HT1080 (cell line): ENCODE measurements around the gene TMEM183A. TPM values are rescaled to one million over a fixed set of nuclear protein-coding genes. Genes with fewer than 3 reads are reported as not detected.
"Not testable (repeated sequence)": the region's sequence is repeated elsewhere in the genome, so short reads cannot be mapped to it uniquely, and the experiment has no call there.

ENCODE experiments used
- DNase-seq: peaks from one replicate; pipeline ENCODE4 v3.0.0-alpha.2; 2015; ENCODE audit warnings: low read depth
- total RNA-seq: library from RNA; depleted of rRNA; stranded (reverse); fragments of >200 nt; shearing (Covaris generic); gene quantifications from 2 replicates; pipeline ENCODE4 v1.2.3, GENCODE V29; 2014

The TMEM183A gene
- total RNA-seq, 1 experiment from 2014 or later, result 75.3 TPM

DNA sequence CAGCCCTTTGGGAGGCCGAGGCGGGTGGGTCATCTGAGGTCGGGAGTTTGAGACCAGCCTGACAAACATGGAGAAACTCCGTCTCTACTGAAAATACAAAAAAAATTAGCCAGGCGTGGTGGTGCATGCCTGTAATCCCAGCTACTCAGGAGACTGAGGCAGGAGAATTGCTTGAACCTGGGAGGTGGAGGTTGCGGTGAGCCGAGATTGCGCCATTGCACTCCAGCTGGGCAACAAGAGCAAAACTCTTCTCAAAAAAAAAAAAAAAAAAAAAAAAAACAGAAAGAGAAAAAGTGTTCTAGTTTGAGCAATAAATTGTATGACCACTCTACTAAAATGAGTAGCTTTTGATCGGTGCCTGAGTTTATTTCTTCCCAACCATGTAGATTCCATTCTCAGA lies 21.1 kb upstream of the TMEM183A start:
- DNase-seq, result not testable (repeated sequence)

DNA sequence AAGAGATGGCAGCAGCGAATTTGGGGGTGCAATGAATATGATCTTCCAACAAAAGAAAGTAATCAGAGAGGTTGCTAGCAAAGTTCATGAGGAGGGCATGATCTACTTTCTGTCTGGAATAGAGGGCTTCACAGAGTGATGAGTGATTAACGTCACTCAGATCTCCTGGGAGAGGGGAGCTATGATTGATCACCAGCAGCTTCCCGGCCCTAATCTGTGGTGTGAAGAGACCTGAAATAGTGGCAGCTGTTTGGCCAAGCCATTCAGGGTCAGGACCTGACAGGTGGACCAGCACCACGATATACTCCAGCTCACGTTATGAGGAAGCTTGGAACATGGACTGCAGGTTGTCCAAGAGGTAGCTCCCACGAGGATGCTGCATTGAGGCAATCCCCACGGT lies 19.9 kb upstream of the TMEM183A start:
- DNase-seq, result no peak

- DNase-seq, result no peak
Observed at GRCh38 chr1:202987922-202988583, 19.1 kb upstream of the TMEM183A start.

GRCh38 chr1:202989879-202990278 lies 17.3 kb upstream of the TMEM183A start:
- DNase-seq, result no peak

DNA sequence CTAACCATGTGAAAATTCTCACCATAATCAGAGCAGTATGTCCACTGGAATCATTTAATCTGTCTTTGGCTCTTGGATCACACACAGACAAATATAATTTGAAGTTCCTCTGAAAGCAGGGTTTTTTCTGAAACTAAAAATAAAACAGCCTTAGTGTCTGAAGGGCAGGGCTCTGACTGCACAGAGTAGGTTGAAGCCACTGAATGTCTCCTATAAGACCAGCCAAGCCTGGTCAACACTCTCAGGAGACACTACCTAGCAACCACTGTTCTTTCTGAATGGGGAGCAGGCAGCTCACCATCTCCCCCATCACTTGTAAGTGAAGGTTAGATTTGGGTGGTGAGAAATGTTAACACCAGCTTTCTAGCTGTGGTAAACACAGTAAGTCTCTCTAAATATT lies 16.1 kb upstream of the TMEM183A start:
- no peak for DNase-seq

- no peak for DNase-seq
Observed at GRCh38 chr1:202994756-202995155, 12.4 kb upstream of the TMEM183A start.

DNA sequence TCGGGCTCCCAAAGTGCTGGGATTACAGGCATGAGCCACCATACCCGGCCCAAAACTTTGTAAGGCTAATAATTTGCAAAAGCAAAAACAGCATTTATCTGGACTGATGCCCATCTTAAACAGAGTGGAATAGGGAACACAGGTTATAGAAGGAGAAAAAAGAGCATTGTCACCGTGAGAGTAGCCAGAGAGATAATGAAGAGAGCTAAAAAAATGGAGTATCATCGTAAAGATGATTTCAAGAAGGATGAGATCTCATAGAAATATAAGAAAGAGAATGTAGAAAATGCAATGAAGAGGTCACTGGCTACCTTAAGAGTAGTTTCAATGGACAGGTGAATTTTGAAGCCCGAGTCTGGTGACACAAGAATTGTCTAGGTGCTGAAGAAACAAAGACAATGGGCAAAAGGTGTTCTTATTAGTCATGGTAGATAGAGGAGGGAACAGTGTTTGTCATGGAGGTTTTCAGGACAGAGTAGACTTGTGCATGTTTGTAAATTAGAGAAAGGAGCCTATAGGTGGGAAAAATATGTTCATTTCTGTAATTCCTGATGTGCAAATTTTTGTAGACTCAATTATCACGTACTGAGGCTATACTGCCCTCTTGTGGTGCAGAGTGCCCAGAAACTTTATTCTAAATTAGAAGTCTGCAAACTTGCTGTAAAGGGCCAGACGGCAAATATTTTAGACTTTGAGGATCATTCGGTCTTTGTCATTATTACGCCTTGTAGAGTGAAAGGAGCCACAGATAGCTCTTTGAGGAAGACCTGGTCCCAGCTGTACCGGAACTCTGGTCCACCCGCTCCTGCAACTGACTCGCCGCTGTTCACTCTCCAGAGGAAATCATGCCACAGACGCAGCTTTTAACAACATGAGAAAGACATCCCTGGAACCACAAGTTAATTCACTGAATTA lies 8.1 kb upstream of the TMEM183A start:
- peak; percentile 51 for DNase-seq

GRCh38 chr1:203000217-203000944 lies 6.8 kb upstream of the TMEM183A start:
- DNase-seq, result no peak

DNA sequence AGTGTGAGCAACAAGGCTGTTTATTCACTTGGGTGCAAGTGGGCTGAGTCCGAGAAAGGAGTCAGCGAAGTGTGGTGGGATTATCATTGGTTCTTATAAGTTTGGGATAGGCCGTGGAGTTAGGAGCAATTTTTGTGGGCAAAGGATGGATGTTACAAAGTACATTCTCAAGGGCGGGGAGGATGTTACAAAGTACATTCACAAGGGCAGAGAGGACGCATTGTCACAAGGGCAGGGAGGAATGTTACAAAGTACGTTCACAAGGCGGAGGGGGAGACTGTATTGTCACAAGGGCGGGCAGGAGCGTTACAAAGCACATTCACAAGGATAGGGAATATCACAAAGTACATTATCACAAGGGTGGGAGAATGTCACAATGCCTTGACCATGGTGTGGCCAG lies 5.2 kb upstream of the TMEM183A start:
- DNase-seq, result no peak

- DNase-seq, result no peak
Observed at GRCh38 chr1:203002951-203003350, 4.2 kb upstream of the TMEM183A start.

- not testable (repeated sequence) for DNase-seq
Observed at GRCh38 chr1:203005395-203006142, 1.6 kb upstream of the TMEM183A start.

DNA sequence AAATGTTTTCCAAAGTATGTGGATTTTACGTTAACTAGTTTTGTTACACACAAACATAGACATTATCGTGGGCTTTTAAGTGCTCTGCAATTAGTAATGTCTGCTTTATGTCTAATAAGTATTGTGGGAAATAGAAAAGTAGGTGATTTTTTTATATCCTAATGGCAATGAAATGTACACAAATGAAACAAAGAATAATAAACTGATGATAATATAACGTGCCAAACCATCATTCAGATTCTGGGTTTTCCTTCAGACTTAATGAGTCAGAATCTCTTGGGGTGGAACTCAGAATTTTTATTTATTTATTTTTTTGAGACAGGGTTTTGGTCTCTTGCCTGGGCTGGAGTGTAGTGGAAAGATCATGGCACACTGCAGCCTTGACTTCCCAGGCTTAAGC lies 2.0 kb downstream of the TMEM183A start:
- no peak for DNase-seq

DNA sequence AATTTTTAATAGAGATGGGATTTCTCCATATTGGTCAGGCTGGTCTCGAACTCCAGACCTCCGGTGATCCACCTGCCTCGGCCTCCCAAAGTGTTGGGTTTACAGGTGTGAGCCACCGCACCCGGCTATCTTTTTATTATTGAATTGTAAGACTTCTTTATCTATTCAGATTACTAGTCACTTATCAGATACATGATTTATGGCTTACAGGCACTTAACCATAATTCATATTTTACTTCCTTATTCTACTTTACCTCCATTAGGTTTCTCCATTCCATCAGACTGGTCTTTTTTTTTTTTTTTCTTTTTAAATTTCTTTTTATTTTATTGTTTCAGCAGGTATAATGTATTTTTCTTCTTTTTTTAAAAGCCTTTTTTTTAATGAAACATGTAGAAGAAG lies 4.4 kb downstream of the TMEM183A start:
- DNase-seq, result no peak

DNA sequence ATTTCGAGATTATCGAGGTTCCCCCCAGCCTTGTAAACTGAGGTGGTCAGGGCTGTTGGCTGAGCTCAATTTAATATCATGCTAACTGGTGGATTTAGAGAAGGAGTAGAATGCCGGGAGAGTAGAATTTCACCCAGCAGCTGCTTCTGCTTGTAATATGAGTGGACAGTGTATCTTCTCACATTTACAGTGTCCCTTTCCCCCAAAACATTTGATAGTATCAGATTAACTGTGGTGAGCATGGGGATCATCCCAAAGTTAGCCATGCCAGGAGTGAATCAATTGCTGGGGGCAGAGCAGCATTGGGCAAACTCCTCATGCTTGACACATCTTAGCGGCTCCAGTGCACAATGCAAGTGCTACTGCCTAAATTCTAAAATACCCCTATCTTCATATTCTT lies 9.9 kb downstream of the TMEM183A start:
- DNase-seq, result no peak

GRCh38 chr1:203017692-203018091 lies 10.5 kb downstream of the TMEM183A start:
- no peak for DNase-seq

- DNase-seq, result not testable (repeated sequence)
Observed at GRCh38 chr1:203022855-203023254, 15.7 kb downstream of the TMEM183A start.

- no peak for DNase-seq
Observed at GRCh38 chr1:203025686-203026030, 18.5 kb downstream of the TMEM183A start.

- DNase-seq, result peak; percentile 58
Observed at GRCh38 chr1:203026031-203026665, 19.0 kb downstream of the TMEM183A start, which contains the start of gene PPFIA4. Gene PPFIA4, plus strand, starts transcription at chr1:203026491. Its CDS starts 12,518 bp downstream, at chr1:203039009.

- DNase-seq, result no peak
Observed at GRCh38 chr1:203026666-203027663, 19.8 kb downstream of the TMEM183A start.
